Natural killer cell (primary cell): Measurements from ENCODE around the gene PRRX1. TPM values are rescaled to one million over a fixed set of nuclear protein-coding genes. Genes with fewer than 3 reads are reported as not detected.

ENCODE experiments used
- ATAC-seq, 3 donors: fragments of 150-1000 bp in 2 of 3; fragments of 200-7000 bp in 1 of 3; cut with Tn5 transposase; 1 replicate in 1 of 3; 2 replicates in 2 of 3; pipeline ENCODE4 v1.10.0; 2021; ENCODE audit warnings: mild to moderate bottlenecking in 2 of 3, moderate library complexity in 2 of 3
- DNase-seq, 2 donors: peaks; one replicate each; pipeline versions ENCODE4 v3.0.0 to v3.0.0-alpha.2; 2013 to 2021; ENCODE audit warnings: mixed read lengths in 1 of 2
- H3K27ac ChIP-seq: one replicate; pipeline ENCODE4 v1.5.1; 2013; ENCODE audit warnings: mild to moderate bottlenecking, low read length
- H3K27me3 ChIP-seq: one replicate; pipeline ENCODE4 v1.6.1; 2013; ENCODE audit warnings: low read length; ENCODE audit not compliant: control insufficient read depth, insufficient read depth
- H3K36me3 ChIP-seq: one replicate; pipeline ENCODE4 v1.6.1; 2013; ENCODE audit warnings: low read length; ENCODE audit not compliant: control insufficient read depth, insufficient read depth
- H3K4me1 ChIP-seq: one replicate; pipeline ENCODE4 v1.6.1; 2013; ENCODE audit warnings: low read length; ENCODE audit not compliant: control insufficient read depth, insufficient read depth
- H3K4me3 ChIP-seq: one replicate; pipeline ENCODE4 v1.5.1; 2013; ENCODE audit warnings: low read length
- H3K9me3 ChIP-seq: one replicate; pipeline ENCODE4 v1.6.1; 2013; ENCODE audit warnings: low read length; ENCODE audit not compliant: control insufficient read depth, insufficient read depth
- H3K27ac Mint-ChIP-seq, 2 donors: one replicate each; pipeline ENCODE4 v1.8.0; 2022; ENCODE audit warnings: mild to moderate bottlenecking in 2 of 2, mixed read lengths in 2 of 2, moderate library complexity in 1 of 2
- H3K27me3 Mint-ChIP-seq, 2 donors: one replicate each; pipeline ENCODE4 v1.8.0; 2022; ENCODE audit warnings: low read depth in 2 of 2, mixed read lengths in 2 of 2
- H3K36me3 Mint-ChIP-seq: one replicate; pipeline ENCODE4 v1.8.0; 2022; ENCODE audit warnings: mixed read lengths
- H3K4me1 Mint-ChIP-seq, 2 donors: one replicate each; pipeline ENCODE4 v1.8.0; 2022; ENCODE audit warnings: mixed read lengths in 2 of 2
- H3K4me3 Mint-ChIP-seq: one replicate; pipeline ENCODE4 v1.8.0; 2022; ENCODE audit warnings: mild to moderate bottlenecking, moderate library complexity, mixed read lengths
- H3K9me3 Mint-ChIP-seq, 2 donors: one replicate each; pipeline ENCODE4 v1.8.0; 2022; ENCODE audit warnings: mixed read lengths in 2 of 2
- CTCF ChIP-seq: fragments of 200-600 bp; IDR thresholded peaks from one replicate; pipeline ENCODE4 v1.8.0; 2022; ENCODE audit warnings: antibody characterized with exemption
- WGBS: methylation state at CpG from one replicate; pipeline ENCODE4 v1.1.7; 2013; ENCODE audit warnings: missing lambda C conversion rate; ENCODE audit not compliant: insufficient coverage; 5-methylcytosine and 5-hydroxymethylcytosine counted together
- intact Hi-C: fragments of 100-400 bp; cut with micrococcal nuclease; formaldehyde crosslinking; loops from one replicate; pipeline ENCODE4 v1.14.2; 2022
- total RNA-seq, 4 donors: library from RNA; stranded (reverse); fragments of 120-200 nt in 1 of 4; gene quantifications; one replicate each; pipeline versions ENCODE4 v1.2.3 to v1.2.4, GENCODE V29; 2013 to 2022

Gene PRRX1
- total RNA-seq, 3 donors from 2014 or later (not counting 1 experiment from before 2014, with no cell fraction given): not detected

- Histone ChIP-seq H3K36me3 (no peaks in the 10 kb centered on the region), H3K4me1 (no peaks in the 10 kb centered on the region), H3K4me3 (no peak overlapping the region), H3K9me3 (no peaks in the 10 kb centered on the region), H3K27me3 (no peaks in the 10 kb centered on the region), H3K27ac (no peak overlapping the region)
- Mint-ChIP-seq H3K9me3 (no peaks in the 10 kb centered on the region), H3K27ac (no peak overlapping the region), H3K4me3 (no peak overlapping the region), H3K36me3 (no peaks in the 10 kb centered on the region), H3K4me1 (no peaks in the 10 kb centered on the region), H3K27me3 (peaks cover 16 to 26% of the 10 kb centered on the region in 2 donors)
- WGBS: 40% methylated on average over 1 of the region's 1 CpG
- intact Hi-C loops: no loop called here
- no peak for TF ChIP-seq CTCF
- DNase-seq (no peak), ATAC-seq (no peak)
These were observed 18.9 kb downstream of the PRRX1 start for GRCh38 chr1:170682809-170683208.

GRCh38 chr1:170685166-170685565 lies 21.2 kb downstream of the PRRX1 start:
- TF ChIP-seq CTCF: no peak
- H3K4me1 Mint-ChIP-seq: peaks cover 0 to 5% of the 10 kb centered on the region in 2 donors
- intact Hi-C loops: loop anchor here (5.0 kb wide), 1 partner anchor 627 kb away; the partner anchor contains the start of gene FMO4
- no peak overlapping the region for H3K4me3 Mint-ChIP-seq
- ATAC-seq: no peak
- H3K36me3 Mint-ChIP-seq: no peaks in the 10 kb centered on the region
- Histone ChIP-seq H3K4me3 (no peak overlapping the region), H3K4me1 (no peaks in the 10 kb centered on the region), H3K9me3 (no peaks in the 10 kb centered on the region), H3K27ac (no peak overlapping the region), H3K36me3 (no peaks in the 10 kb centered on the region), H3K27me3 (no peaks in the 10 kb centered on the region)
- H3K9me3 Mint-ChIP-seq: no peaks in the 10 kb centered on the region
- 80% methylated on average over 4 of the region's 4 CpGs for WGBS
- no peak for DNase-seq
- peaks cover 18 to 19% of the 10 kb centered on the region in 2 donors for H3K27me3 Mint-ChIP-seq
- H3K27ac Mint-ChIP-seq: no peak overlapping the region

DNA sequence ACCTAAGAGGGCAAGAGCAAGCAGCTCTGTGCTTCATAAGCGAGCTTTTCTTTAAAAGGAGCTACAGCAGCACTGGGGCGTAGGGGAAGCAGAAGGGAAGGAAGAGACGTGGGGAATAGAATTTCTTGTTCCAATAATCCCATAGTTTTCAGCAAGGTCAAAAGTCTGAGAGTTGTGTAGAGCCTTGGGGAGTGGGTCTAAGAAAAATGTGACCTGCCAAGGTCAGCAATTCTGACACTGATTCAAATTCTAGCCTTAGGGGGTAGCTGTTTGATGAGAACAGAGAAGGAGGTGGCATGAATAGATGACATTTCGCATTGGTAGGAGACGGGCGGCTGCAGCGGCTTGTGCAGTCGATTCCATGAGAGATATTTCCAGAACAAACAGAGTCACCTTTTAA lies 22.4 kb downstream of the PRRX1 start:
- ATAC-seq (no peak), DNase-seq (no peak)
- WGBS: 96% methylated on average over 8 of the region's 8 CpGs
- Mint-ChIP-seq H3K36me3 (no peaks in the 10 kb centered on the region), H3K4me3 (no peak overlapping the region), H3K27ac (no peak overlapping the region), H3K9me3 (no peaks in the 10 kb centered on the region), H3K4me1 (peaks cover 0 to 5% of the 10 kb centered on the region in 2 donors), H3K27me3 (peaks cover 14 to 18% of the 10 kb centered on the region in 2 donors)
- H3K27me3 ChIP-seq: no peaks in the 10 kb centered on the region
- no peak overlapping the region for H3K4me3 ChIP-seq
- no peaks in the 10 kb centered on the region for H3K4me1 ChIP-seq
- H3K9me3 ChIP-seq: no peaks in the 10 kb centered on the region
- no peak for TF ChIP-seq CTCF
- intact Hi-C loops: loop anchor here (5.0 kb wide), 1 partner anchor 626 kb away; the partner anchor contains the start of gene FMO4
- no peaks in the 10 kb centered on the region for H3K36me3 ChIP-seq
- H3K27ac ChIP-seq: no peak overlapping the region

DNA sequence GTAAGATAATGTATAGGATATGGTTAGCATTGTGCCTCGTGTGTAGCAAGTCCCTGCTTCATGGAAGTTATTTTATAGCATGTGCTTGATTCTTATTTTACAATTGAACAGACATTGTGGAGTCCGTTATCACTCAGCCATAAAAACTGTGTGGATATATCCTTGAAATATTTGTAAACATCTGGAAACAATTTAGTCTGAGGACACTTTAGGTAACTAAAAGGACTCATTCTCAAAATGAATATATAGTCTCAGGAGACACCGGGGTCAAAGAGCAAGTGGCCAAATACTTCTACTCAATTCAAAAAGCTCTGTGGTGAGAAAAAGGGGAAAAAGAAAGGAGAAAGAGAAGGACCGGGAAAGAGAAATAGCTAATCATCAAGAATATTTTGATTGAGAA lies 23.7 kb downstream of the PRRX1 start:
- no peak for DNase-seq
- no peaks in the 10 kb centered on the region for H3K36me3 ChIP-seq
- WGBS: 88% methylated on average over 2 of the region's 4 CpGs
- Mint-ChIP-seq H3K4me1 (peaks cover 0 to 5% of the 10 kb centered on the region in 2 donors), H3K36me3 (no peaks in the 10 kb centered on the region), H3K4me3 (no peak overlapping the region), H3K27me3 (peaks cover 13 to 22% of the 10 kb centered on the region in 2 donors), H3K27ac (no peak overlapping the region), H3K9me3 (no peaks in the 10 kb centered on the region)
- no peaks in the 10 kb centered on the region for H3K9me3 ChIP-seq
- H3K27ac ChIP-seq: no peak overlapping the region
- no peak for TF ChIP-seq CTCF
- no peaks in the 10 kb centered on the region for H3K27me3 ChIP-seq
- intact Hi-C loops: loop anchor here (5.0 kb wide), 1 partner anchor 625 kb away; the partner anchor contains the start of gene FMO4
- ATAC-seq: no peak
- no peak overlapping the region for H3K4me3 ChIP-seq
- H3K4me1 ChIP-seq: no peaks in the 10 kb centered on the region
